HCT116 (cell line): ENCODE data around the gene RIMKLA. TPM values are rescaled to one million over a fixed set of nuclear protein-coding genes. Genes with fewer than 3 reads are reported as not detected.
A peak's percentile ranks its signal among the peaks of the same experiment; 100 is the strongest.

Source experiments
- ATAC-seq: fragments of 200-7000 bp; cut with Tn5 transposase; 2 replicates; pipeline ENCODE4 v1.9.1; 2020; ENCODE audit warnings: mild to moderate bottlenecking, moderate library complexity
- BruUV-seq: library from RNA; stranded (reverse); fragments of 400-500 nt; replicated peaks from 2 replicates; lab custom pipeline; 2021; lab: Mats Ljungman, UMichigan
- CTCF ChIA-PET: fragments of 300-600 bp; sonication (Branson Sonifier 250); formaldehyde crosslinking; loops from one replicate; lab custom pipeline; 2021; ENCODE audit warnings: antibody characterized with exemption; lab: Charles Lee
- POLR2A ChIA-PET: fragments of 300-600, 350-600 bp; sonication (Branson Sonifier 250); formaldehyde crosslinking; loops from one replicate; lab custom pipeline; 2021; ENCODE audit warnings: antibody characterized with exemption; lab: Charles Lee
- RAD21 ChIA-PET, 2 experiments: fragments of 300-600 bp; sonication (Branson Sonifier 250); formaldehyde crosslinking; loops; one replicate each; lab custom pipeline; 2023; ENCODE audit warnings: low total read pairs in 2 of 2; ENCODE audit not compliant: uncharacterized antibody in 2 of 2, unreplicated experiment in 2 of 2, low non-redundant PET in 1 of 2; lab: Charles Lee
- DNase-seq: peaks from one replicate; pipeline ENCODE4 v3.0.0-alpha.2; 2010; ENCODE audit warnings: low read depth, low spot score
- H2AFZ ChIP-seq: fragments of 200-600 bp; shearing (Covaris generic), sonication (generic); 2 replicates; pipeline ENCODE4 v1.6.1; 2017; ENCODE audit warnings: low read depth, mixed run types, mixed read lengths, antibody characterized with exemption, low read length; ENCODE audit not compliant: poor library complexity, severe bottlenecking
- H3K27ac ChIP-seq: 2 replicates; pipeline ENCODE4 v1.5.1; 2012; ENCODE audit warnings: low read depth, low read length
- H3K27me3 ChIP-seq: fragments of 200-600 bp; sonication (generic); 2 replicates; pipeline ENCODE4 v1.6.1; 2016; ENCODE audit warnings: mixed run types, low read length, mixed read lengths; ENCODE audit not compliant: insufficient read depth
- H3K36me3 ChIP-seq, 2 experiments: fragments of 200-500 bp in 1 of 2; fragments of 200-600 bp in 1 of 2; sonication (Bioruptor generic) in 1 of 2; sonication (generic) in 1 of 2; 2 replicates each; pipeline versions ENCODE4 v1.5.1 to v1.6.1; 2014 to 2016; ENCODE audit warnings: low read length in 2 of 2, inconsistent platforms in 1 of 2, mixed read lengths in 1 of 2, mixed run types in 1 of 2; ENCODE audit not compliant: insufficient read depth in 2 of 2, control insufficient read depth in 1 of 2
- H3K4me1 ChIP-seq, 2 experiments: fragments of 200-600 bp in 1 of 2; sonication (generic) in 1 of 2; 2 replicates each; pipeline versions ENCODE4 v1.5.1 to v1.6.1; 2012 to 2017; ENCODE audit warnings: low read length in 2 of 2, inconsistent platforms in 1 of 2, mild to moderate bottlenecking in 1 of 2, mixed read lengths in 1 of 2, mixed run types in 1 of 2, moderate library complexity in 1 of 2; ENCODE audit not compliant: insufficient read depth in 2 of 2, control insufficient read depth in 1 of 2
- H3K4me2 ChIP-seq: fragments of 200-600 bp; sonication (generic); 2 replicates; pipeline ENCODE4 v1.6.1; 2017; ENCODE audit warnings: mixed run types, low read length, mixed read lengths
- H3K4me3 ChIP-seq, 2 experiments: fragments of 200-600 bp in 1 of 2; sonication (generic) in 1 of 2; replicated peaks in 1 of 2; 2 replicates each; pipeline ENCODE4 v1.5.1; 2011 to 2016; ENCODE audit warnings: low read length in 2 of 2, control low read depth in 1 of 2, low read depth in 1 of 2, mild to moderate bottlenecking in 1 of 2, mixed read lengths in 1 of 2, mixed run types in 1 of 2
- H3K79me2 ChIP-seq: fragments of 200-600 bp; sonication (generic); 2 replicates; pipeline ENCODE4 v1.6.1; 2017; ENCODE audit warnings: mild to moderate bottlenecking, mixed run types, low read length, moderate library complexity, mixed read lengths; ENCODE audit not compliant: insufficient read depth
- H3K9ac ChIP-seq: fragments of 200-600 bp; sonication (generic); 2 replicates; pipeline ENCODE4 v1.6.1; 2016; ENCODE audit warnings: low read length, mixed read lengths
- H3K9me2 ChIP-seq: fragments of 200-600 bp; sonication (generic), shearing (Covaris generic); 2 replicates; pipeline ENCODE4 v1.6.1; 2017; ENCODE audit warnings: mixed run types, mild to moderate bottlenecking, moderate library complexity; ENCODE audit not compliant: insufficient read depth
- H3K9me3 ChIP-seq, 2 experiments: fragments of 200-500 bp in 1 of 2; fragments of 200-600 bp in 1 of 2; sonication (Bioruptor generic) in 1 of 2; sonication (generic) in 1 of 2; 2 replicates each; pipeline ENCODE4 v1.6.1; 2014 to 2017; ENCODE audit warnings: low read length in 2 of 2, mixed read lengths in 2 of 2, inconsistent platforms in 1 of 2, low read depth in 1 of 2, mild to moderate bottlenecking in 1 of 2, mixed run types in 1 of 2, moderate library complexity in 1 of 2; ENCODE audit not compliant: control insufficient read depth in 1 of 2, insufficient read depth in 1 of 2
- H4K20me1 ChIP-seq: fragments of 200-600 bp; sonication (generic), shearing (Covaris generic); 2 replicates; pipeline ENCODE4 v1.6.1; 2017; ENCODE audit warnings: mixed run types, mild to moderate bottlenecking, moderate library complexity; ENCODE audit not compliant: insufficient read depth
- ATF3 ChIP-seq: IDR thresholded peaks from 2 replicates; pipeline ENCODE4 v1.6.1; 2012
- CBX3 ChIP-seq: IDR thresholded peaks from 2 replicates; pipeline ENCODE4 v1.6.1; 2012; ENCODE audit warnings: low read depth
- CEBPB ChIP-seq: IDR thresholded peaks from 2 replicates; pipeline ENCODE4 v1.6.1; 2012; ENCODE audit warnings: low read depth
- CTCF ChIP-seq, 3 experiments: fragments of 200-600 bp in 1 of 3; sonication (generic) in 1 of 3; IDR thresholded peaks in 2 of 3; conservative IDR thresholded peaks in 1 of 3; 2 replicates each; pipeline ENCODE4 v1.5.1; 2012 to 2017; ENCODE audit warnings: low read depth in 2 of 3, low read length in 2 of 3, antibody characterized with exemption in 1 of 3, borderline replicate concordance in 1 of 3, control low read depth in 1 of 3, mild to moderate bottlenecking in 1 of 3, mixed read lengths in 1 of 3, mixed run types in 1 of 3, moderate library complexity in 1 of 3; ENCODE audit not compliant: insufficient read depth in 1 of 3
- EGR1 ChIP-seq: IDR thresholded peaks from 2 replicates; pipeline ENCODE4 v1.6.1; 2012; ENCODE audit warnings: low read depth
- EZH2 ChIP-seq: fragments of 200-600 bp; sonication (generic); IDR thresholded peaks from 2 replicates; pipeline ENCODE4 v1.6.1; 2017; ENCODE audit warnings: antibody characterized with exemption, mixed run types
- EZH2phosphoT487 ChIP-seq: fragments of 200-600 bp; IDR thresholded peaks from 2 replicates; pipeline ENCODE4 v1.6.1; 2018; ENCODE audit warnings: antibody characterized with exemption, borderline replicate concordance
- FOSL1 ChIP-seq: IDR thresholded peaks from 2 replicates; pipeline ENCODE4 v1.6.1; 2012; ENCODE audit warnings: low read depth
- JUND ChIP-seq: IDR thresholded peaks from 2 replicates; pipeline ENCODE4 v1.6.1; 2012
- MAX ChIP-seq: IDR thresholded peaks from 2 replicates; pipeline ENCODE4 v1.6.1; 2012
- POLR2A ChIP-seq: IDR thresholded peaks from 2 replicates; pipeline ENCODE4 v1.7.0; 2011; ENCODE audit warnings: borderline replicate concordance; ENCODE audit not compliant: insufficient read depth, insufficient read length; ENCODE audit errors: extremely low read depth
- POLR2AphosphoS5 ChIP-seq: IDR thresholded peaks from 2 replicates; pipeline ENCODE4 v1.6.1; 2011; ENCODE audit warnings: mild to moderate bottlenecking, low read depth, low read length, moderate library complexity
- RAD21 ChIP-seq: IDR thresholded peaks from 2 replicates; pipeline ENCODE4 v1.6.1; 2012; ENCODE audit warnings: low read depth, mild to moderate bottlenecking
- REST ChIP-seq: IDR thresholded peaks from 2 replicates; pipeline ENCODE4 v1.6.1; 2012; ENCODE audit warnings: low read depth
- SIN3A ChIP-seq: IDR thresholded peaks from 2 replicates; pipeline ENCODE4 v1.6.1; 2012; ENCODE audit warnings: low read depth
- SP1 ChIP-seq: IDR thresholded peaks from 2 replicates; pipeline ENCODE4 v1.6.1; 2012; ENCODE audit warnings: low read depth
- SRF ChIP-seq: IDR thresholded peaks from 2 replicates; pipeline ENCODE4 v1.6.1; 2012; ENCODE audit warnings: low read depth
- TCF7L2 ChIP-seq: IDR thresholded peaks from 2 replicates; pipeline ENCODE4 v1.7.0; 2011; ENCODE audit warnings: borderline replicate concordance, inconsistent platforms; ENCODE audit not compliant: insufficient read depth, insufficient read length; ENCODE audit errors: extremely low read depth
- YY1 ChIP-seq: IDR thresholded peaks from 2 replicates; pipeline ENCODE4 v1.6.1; 2011; ENCODE audit warnings: low read length, low read depth, moderate library complexity, mild to moderate bottlenecking; ENCODE audit not compliant: insufficient replicate concordance; ENCODE audit errors: extremely low read depth
- ZBTB33 ChIP-seq: IDR thresholded peaks from 2 replicates; pipeline ENCODE4 v1.6.1; 2011; ENCODE audit warnings: mild to moderate bottlenecking, low read length, moderate library complexity; ENCODE audit not compliant: insufficient replicate concordance; ENCODE audit errors: extremely low read depth
- ZFX ChIP-seq: fragments of 450-650 bp; IDR thresholded peaks from 2 replicates; pipeline ENCODE4 v1.6.1; 2017
- ZNF274 ChIP-seq: fragments of 200-500 bp; sonication (Bioruptor generic); IDR thresholded peaks from 2 replicates; pipeline ENCODE4 v1.6.1; 2014; ENCODE audit warnings: mild to moderate bottlenecking, low read depth, low read length, inconsistent platforms
- intact Hi-C: fragments of 100-400 bp; cut with micrococcal nuclease; formaldehyde crosslinking; loops from 2 replicates; pipeline ENCODE4 v1.10.0; 2022
- total RNA-seq: library from RNA; stranded (reverse); gene quantifications from one replicate; pipeline ENCODE4 v1.2.1, GENCODE V29; 2021; ENCODE audit not compliant: unreplicated experiment

The RIMKLA gene
- total RNA-seq, 1 experiment from 2014 or later = 4.9 TPM

- Histone ChIP-seq H3K9ac (no peak overlapping the region), H4K20me1 (no peaks in the 10 kb centered on the region), H3K79me2 (no peaks in the 10 kb centered on the region), H3K27me3 (no peaks in the 10 kb centered on the region), H3K4me3 (no peak overlapping the region), H3K4me2 (peak overlapping the region; percentile 32; the same call in 1 of the 2 replicates), H3K27ac (no peak overlapping the region), H3K4me1 (peaks cover 0 to 11% of the 10 kb centered on the region in 2 experiments; a peak in 2 of 4 replicates), H3K36me3 (no peaks in the 10 kb centered on the region), H2AFZ (no peak overlapping the region), H3K9me2 (no peaks in the 10 kb centered on the region), H3K9me3 (no peaks in the 10 kb centered on the region)
- no TSS peak for BruUV-seq
- CTCF ChIA-PET = no interaction called here
- no peak for DNase-seq
- peak; percentile 40 for ATAC-seq
- POLR2A ChIA-PET = no interaction called here
- RAD21 ChIA-PET = no interaction called here
- intact Hi-C loops = no loop called here
- TF ChIP-seq ZNF274 (no peak), SRF (peak; percentile 10; the same call in 1 of the 2 replicates), POLR2A (no peak), POLR2AphosphoS5 (no peak), YY1 (no peak), JUND (no peak), CEBPB (no peak), FOSL1 (peak; percentile 73), REST (no peak), TCF7L2 (no peak), CTCF (IDR thresholded peaks at IDR 0.05 in 2 of 3, conservative IDR thresholded peaks at IDR 0.05 in 1 of 3; ENCODE audit: borderline replicate concordance in 1 of 3, insufficient read depth in 1 of 3, low read depth in 2 of 3, low read length in 2 of 3) (no peak), ATF3 (no peak), EZH2 (no peak), SP1 (peak; percentile 21; the same call in 1 of the 2 replicates), ZBTB33 (no peak), SIN3A (no peak), RAD21 (0 out of 2 replicates have a peak, but pooled peaks have one; percentile 1), EGR1 (no peak), ZFX (no peak), CBX3 (no peak), EZH2phosphoT487 (no peak), MAX (no peak)
Measured at GRCh38 chr1:42439940-42440339, 59.3 kb downstream of the RIMKLA start.
